HCT116 (cell line): ENCODE measurements around the gene LDHD. TPM values are rescaled to one million over a fixed set of nuclear protein-coding genes. Genes with fewer than 3 reads are reported as not detected.

Source experiments
- ATAC-seq: fragments of 200-7000 bp; cut with Tn5 transposase; 2 replicates; pipeline ENCODE4 v1.9.1; 2020; ENCODE audit warnings: mild to moderate bottlenecking, moderate library complexity
- Bru-seq: library from RNA; stranded (reverse); fragments of 400-500 nt; gene quantifications from one replicate; lab custom pipeline; 2021; lab: Mats Ljungman, UMichigan
- BruChase-seq, 2 experiments: library from RNA; stranded (reverse); fragments of 400-500 nt; gene quantifications; one replicate each; lab custom pipeline; 2021; lab: Mats Ljungman, UMichigan
- BruUV-seq: library from RNA; stranded (reverse); fragments of 400-500 nt; replicated peaks from 2 replicates; lab custom pipeline; 2021; lab: Mats Ljungman, UMichigan
- CTCF ChIA-PET: fragments of 300-600 bp; sonication (Branson Sonifier 250); formaldehyde crosslinking; loops from one replicate; lab custom pipeline; 2021; ENCODE audit warnings: antibody characterized with exemption; lab: Charles Lee
- POLR2A ChIA-PET: fragments of 300-600, 350-600 bp; sonication (Branson Sonifier 250); formaldehyde crosslinking; loops from one replicate; lab custom pipeline; 2021; ENCODE audit warnings: antibody characterized with exemption; lab: Charles Lee
- RAD21 ChIA-PET, 2 experiments: fragments of 300-600 bp; sonication (Branson Sonifier 250); formaldehyde crosslinking; loops; one replicate each; lab custom pipeline; 2023; ENCODE audit warnings: low total read pairs in 2 of 2; ENCODE audit not compliant: uncharacterized antibody in 2 of 2, unreplicated experiment in 2 of 2, low non-redundant PET in 1 of 2; lab: Charles Lee
- DNase-seq: peaks from one replicate; pipeline ENCODE4 v3.0.0-alpha.2; 2010; ENCODE audit warnings: low read depth, low spot score
- H2AFZ ChIP-seq: fragments of 200-600 bp; shearing (Covaris generic), sonication (generic); 2 replicates; pipeline ENCODE4 v1.6.1; 2017; ENCODE audit warnings: low read depth, mixed run types, mixed read lengths, antibody characterized with exemption, low read length; ENCODE audit not compliant: poor library complexity, severe bottlenecking
- H3K27ac ChIP-seq: 2 replicates; pipeline ENCODE4 v1.5.1; 2012; ENCODE audit warnings: low read depth, low read length
- H3K27me3 ChIP-seq: fragments of 200-600 bp; sonication (generic); 2 replicates; pipeline ENCODE4 v1.6.1; 2016; ENCODE audit warnings: mixed run types, low read length, mixed read lengths; ENCODE audit not compliant: insufficient read depth
- H3K36me3 ChIP-seq, 2 experiments: fragments of 200-500 bp in 1 of 2; fragments of 200-600 bp in 1 of 2; sonication (Bioruptor generic) in 1 of 2; sonication (generic) in 1 of 2; 2 replicates each; pipeline versions ENCODE4 v1.5.1 to v1.6.1; 2014 to 2016; ENCODE audit warnings: low read length in 2 of 2, inconsistent platforms in 1 of 2, mixed read lengths in 1 of 2, mixed run types in 1 of 2; ENCODE audit not compliant: insufficient read depth in 2 of 2, control insufficient read depth in 1 of 2
- H3K4me1 ChIP-seq, 2 experiments: fragments of 200-600 bp in 1 of 2; sonication (generic) in 1 of 2; 2 replicates each; pipeline versions ENCODE4 v1.5.1 to v1.6.1; 2012 to 2017; ENCODE audit warnings: low read length in 2 of 2, inconsistent platforms in 1 of 2, mild to moderate bottlenecking in 1 of 2, mixed read lengths in 1 of 2, mixed run types in 1 of 2, moderate library complexity in 1 of 2; ENCODE audit not compliant: insufficient read depth in 2 of 2, control insufficient read depth in 1 of 2
- H3K4me2 ChIP-seq: fragments of 200-600 bp; sonication (generic); 2 replicates; pipeline ENCODE4 v1.6.1; 2017; ENCODE audit warnings: mixed run types, low read length, mixed read lengths
- H3K4me3 ChIP-seq, 2 experiments: fragments of 200-600 bp in 1 of 2; sonication (generic) in 1 of 2; replicated peaks in 1 of 2; 2 replicates each; pipeline ENCODE4 v1.5.1; 2011 to 2016; ENCODE audit warnings: low read length in 2 of 2, control low read depth in 1 of 2, low read depth in 1 of 2, mild to moderate bottlenecking in 1 of 2, mixed read lengths in 1 of 2, mixed run types in 1 of 2
- H3K79me2 ChIP-seq: fragments of 200-600 bp; sonication (generic); 2 replicates; pipeline ENCODE4 v1.6.1; 2017; ENCODE audit warnings: mild to moderate bottlenecking, mixed run types, low read length, moderate library complexity, mixed read lengths; ENCODE audit not compliant: insufficient read depth
- H3K9ac ChIP-seq: fragments of 200-600 bp; sonication (generic); 2 replicates; pipeline ENCODE4 v1.6.1; 2016; ENCODE audit warnings: low read length, mixed read lengths
- H3K9me2 ChIP-seq: fragments of 200-600 bp; sonication (generic), shearing (Covaris generic); 2 replicates; pipeline ENCODE4 v1.6.1; 2017; ENCODE audit warnings: mixed run types, mild to moderate bottlenecking, moderate library complexity; ENCODE audit not compliant: insufficient read depth
- H3K9me3 ChIP-seq, 2 experiments: fragments of 200-500 bp in 1 of 2; fragments of 200-600 bp in 1 of 2; sonication (Bioruptor generic) in 1 of 2; sonication (generic) in 1 of 2; 2 replicates each; pipeline ENCODE4 v1.6.1; 2014 to 2017; ENCODE audit warnings: low read length in 2 of 2, mixed read lengths in 2 of 2, inconsistent platforms in 1 of 2, low read depth in 1 of 2, mild to moderate bottlenecking in 1 of 2, mixed run types in 1 of 2, moderate library complexity in 1 of 2; ENCODE audit not compliant: control insufficient read depth in 1 of 2, insufficient read depth in 1 of 2
- H4K20me1 ChIP-seq: fragments of 200-600 bp; sonication (generic), shearing (Covaris generic); 2 replicates; pipeline ENCODE4 v1.6.1; 2017; ENCODE audit warnings: mixed run types, mild to moderate bottlenecking, moderate library complexity; ENCODE audit not compliant: insufficient read depth
- EGR1 ChIP-seq: IDR thresholded peaks from 2 replicates; pipeline ENCODE4 v1.6.1; 2012; ENCODE audit warnings: low read depth
- EZH2 ChIP-seq: fragments of 200-600 bp; sonication (generic); IDR thresholded peaks from 2 replicates; pipeline ENCODE4 v1.6.1; 2017; ENCODE audit warnings: antibody characterized with exemption, mixed run types
- EZH2phosphoT487 ChIP-seq: fragments of 200-600 bp; IDR thresholded peaks from 2 replicates; pipeline ENCODE4 v1.6.1; 2018; ENCODE audit warnings: antibody characterized with exemption, borderline replicate concordance
- FOSL1 ChIP-seq: IDR thresholded peaks from 2 replicates; pipeline ENCODE4 v1.6.1; 2012; ENCODE audit warnings: low read depth
- JUND ChIP-seq: IDR thresholded peaks from 2 replicates; pipeline ENCODE4 v1.6.1; 2012
- POLR2A ChIP-seq: IDR thresholded peaks from 2 replicates; pipeline ENCODE4 v1.7.0; 2011; ENCODE audit warnings: borderline replicate concordance; ENCODE audit not compliant: insufficient read depth, insufficient read length; ENCODE audit errors: extremely low read depth
- POLR2AphosphoS5 ChIP-seq: IDR thresholded peaks from 2 replicates; pipeline ENCODE4 v1.6.1; 2011; ENCODE audit warnings: mild to moderate bottlenecking, low read depth, low read length, moderate library complexity
- RAD21 ChIP-seq: IDR thresholded peaks from 2 replicates; pipeline ENCODE4 v1.6.1; 2012; ENCODE audit warnings: low read depth, mild to moderate bottlenecking
- SIN3A ChIP-seq: IDR thresholded peaks from 2 replicates; pipeline ENCODE4 v1.6.1; 2012; ENCODE audit warnings: low read depth
- YY1 ChIP-seq: IDR thresholded peaks from 2 replicates; pipeline ENCODE4 v1.6.1; 2011; ENCODE audit warnings: low read length, low read depth, moderate library complexity, mild to moderate bottlenecking; ENCODE audit not compliant: insufficient replicate concordance; ENCODE audit errors: extremely low read depth
- intact Hi-C: fragments of 100-400 bp; cut with micrococcal nuclease; formaldehyde crosslinking; loops from 2 replicates; pipeline ENCODE4 v1.10.0; 2022
- long read RNA-seq: library from polyadenylated mRNA; unstranded; transcript quantifications from one replicate; pipeline ENCODE4 v2.0.0, GENCODE V29; 2021; ENCODE audit not compliant: unreplicated experiment
- polyA plus RNA-seq: library from polyadenylated mRNA; unstranded; fragments of >200 nt; gene quantifications from 2 replicates; pipeline ENCODE4 v1.2.1, GENCODE V29; 2012; ENCODE audit warnings: missing spikeins
- total RNA-seq: library from RNA; stranded (reverse); gene quantifications from one replicate; pipeline ENCODE4 v1.2.1, GENCODE V29; 2021; ENCODE audit not compliant: unreplicated experiment
- TF ChIP-seq, protein P1 (sequence below): IDR thresholded peaks from 2 replicates; pipeline ENCODE4 v1.6.1; 2011; ENCODE audit warnings: mild to moderate bottlenecking, low read length, moderate library complexity; ENCODE audit not compliant: insufficient replicate concordance; ENCODE audit errors: extremely low read depth

Gene LDHD
- total RNA-seq (3.4 TPM), Bru-seq, nascent RNA (percentile 35 among the genes with signal in this experiment), BruChase-seq, experiment 1, labeled RNA remaining after a 6-hour chase (percentile 37 among the genes with signal in this experiment), BruChase-seq, experiment 2, labeled RNA remaining after a 2-hour chase (percentile 33 among the genes with signal in this experiment)
- polyA plus RNA-seq: 5.7 and 6.6 TPM in 2 replicates
- long read RNA-seq, partial matches to known transcripts: 1 of 4 reads
- long read RNA-seq, other reads (novel, unspliced or antisense): 0 of 4 reads

DNA sequence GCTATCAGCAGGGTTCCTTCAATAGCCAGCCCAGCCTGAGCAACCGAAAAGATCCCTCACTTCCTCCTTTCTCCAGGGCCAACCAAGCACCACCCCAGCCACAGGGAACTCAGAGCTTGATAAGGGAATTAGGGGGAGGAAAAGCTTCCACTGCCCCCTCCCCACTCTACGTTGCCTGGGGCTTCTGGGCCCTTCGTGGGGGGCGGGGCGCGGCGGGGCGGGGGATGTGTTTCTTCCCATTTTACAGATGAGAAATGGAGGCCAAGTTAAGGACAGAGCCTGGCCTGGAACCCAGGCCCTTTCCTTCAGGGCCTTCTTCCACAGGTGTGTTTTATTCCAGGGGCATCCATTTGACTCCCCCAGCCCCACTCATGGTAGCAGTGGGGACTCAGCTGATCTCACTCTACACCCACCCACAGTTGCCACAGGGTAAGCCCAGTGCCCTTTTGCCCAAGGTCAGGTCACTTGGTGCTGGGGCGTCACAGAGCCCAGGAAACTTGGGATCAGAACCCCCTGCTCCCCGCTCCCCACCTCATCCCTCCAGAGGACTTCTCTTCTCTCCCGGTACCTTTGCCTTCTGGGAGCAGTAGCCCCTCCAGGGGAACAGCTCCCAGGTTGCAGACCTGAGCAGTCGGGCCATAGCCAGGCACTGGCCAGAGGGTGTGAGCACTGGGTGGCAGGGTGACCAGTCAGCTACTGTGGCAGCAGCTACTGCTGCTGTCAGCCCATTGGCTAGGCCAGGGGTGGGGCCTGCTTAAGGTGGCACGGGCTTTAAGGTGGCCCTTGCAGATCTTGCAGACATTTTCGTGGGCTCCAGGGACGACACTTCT, at the start of gene LDHD:
LDHD (minus strand) TSS at position 700 of the 830 bp plus-strand sequence; CDS start at position 640, 60 bp downstream.
- Histone ChIP-seq H3K9me3 (no peaks in the 10 kb centered on the region; a peak in 2 of 4 replicates), H3K4me3 (peak within 1 kb of the TSS; percentile 51 to 73), H3K27me3 (no peaks in the 10 kb centered on the region), H2AFZ (peak within 1 kb of the TSS; percentile 95), H3K27ac (peak within 1 kb of the TSS; percentile 46; the same call in 1 of the 2 replicates), H3K4me2 (peak within 1 kb of the TSS; percentile 99), H3K79me2 (no peaks in the 10 kb centered on the region), H3K4me1 (peaks cover 12 to 20% of the 10 kb centered on the region in 2 experiments; a peak in 3 of 4 replicates), H3K9ac (peak within 1 kb of the TSS; percentile 63), H4K20me1 (no peaks in the 10 kb centered on the region), H3K9me2 (no peaks in the 10 kb centered on the region), H3K36me3 (no peaks in the 10 kb centered on the region)
- ChIA-PET CTCF (interaction anchor here (2.0 kb wide), 1 partner anchor 118 kb away, joined by 8 read pairs; the partner anchor contains the start of gene ZNRF1), RAD21 (interaction anchor here in 1 of 2 experiments (1.0 kb wide), 1 partner anchor 118 kb away, joined by 3 read pairs; the partner anchor contains the start of gene ZNRF1), POLR2A (interaction anchor here (0.9 to 1.5 kb wide), 4 partner anchors 12 to 131 kb away, joined by 3 to 4 read pairs (median 4); partner anchors contain the start of gene WDR59)
- peak; percentile 75 for DNase-seq
- peak; percentile 100 for ATAC-seq
- intact Hi-C loops: loop anchor here (10.0 kb wide), 1 partner anchor 301 kb away; no protein-coding TSS in a partner anchor
- BruUV-seq: no TSS peak
- TF ChIP-seq, protein P1, sequence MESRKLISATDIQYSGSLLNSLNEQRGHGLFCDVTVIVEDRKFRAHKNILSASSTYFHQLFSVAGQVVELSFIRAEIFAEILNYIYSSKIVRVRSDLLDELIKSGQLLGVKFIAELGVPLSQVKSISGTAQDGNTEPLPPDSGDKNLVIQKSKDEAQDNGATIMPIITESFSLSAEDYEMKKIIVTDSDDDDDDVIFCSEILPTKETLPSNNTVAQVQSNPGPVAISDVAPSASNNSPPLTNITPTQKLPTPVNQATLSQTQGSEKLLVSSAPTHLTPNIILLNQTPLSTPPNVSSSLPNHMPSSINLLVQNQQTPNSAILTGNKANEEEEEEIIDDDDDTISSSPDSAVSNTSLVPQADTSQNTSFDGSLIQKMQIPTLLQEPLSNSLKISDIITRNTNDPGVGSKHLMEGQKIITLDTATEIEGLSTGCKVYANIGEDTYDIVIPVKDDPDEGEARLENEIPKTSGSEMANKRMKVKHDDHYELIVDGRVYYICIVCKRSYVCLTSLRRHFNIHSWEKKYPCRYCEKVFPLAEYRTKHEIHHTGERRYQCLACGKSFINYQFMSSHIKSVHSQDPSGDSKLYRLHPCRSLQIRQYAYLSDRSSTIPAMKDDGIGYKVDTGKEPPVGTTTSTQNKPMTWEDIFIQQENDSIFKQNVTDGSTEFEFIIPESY: no peak
- no peak for TF ChIP-seq FOSL1
- no peak for TF ChIP-seq EZH2phosphoT487
- TF ChIP-seq POLR2A: peak; percentile 37
- TF ChIP-seq JUND: no peak
- TF ChIP-seq YY1: peak; percentile 49
- no peak for TF ChIP-seq RAD21
- TF ChIP-seq EGR1: no peak
- TF ChIP-seq EZH2: no peak
- no peak for TF ChIP-seq SIN3A
- TF ChIP-seq POLR2AphosphoS5: peak; percentile 95
